Right ventricle myocardium superior (tissue), 1 donor: ENCODE data around the gene CBLB. TPM values are rescaled to one million over a fixed set of nuclear protein-coding genes. Genes with fewer than 3 reads are reported as not detected.

ENCODE experiments used
- ATAC-seq: fragments of 200-7000 bp; cut with Tn5 transposase; one replicate; pipeline ENCODE4 v1.9.1; 2020; ENCODE audit warnings: mild to moderate bottlenecking; ENCODE audit not compliant: poor library complexity
- DNase-seq: peaks from one replicate; pipeline ENCODE4 v3.0.0-alpha.2; 2020
- intact Hi-C: fragments of 100-400 bp; cut with DNase I; formaldehyde crosslinking; loops from one replicate; pipeline ENCODE4 v1.11.2; 2022
- total RNA-seq: library from RNA; stranded (reverse); fragmentation: NEBNext Ultra II Directional; extraction: Animal tissue kit (Norgen Biotek cat#: 25700); gene quantifications from one replicate; pipeline ENCODE4 v1.2.1, GENCODE V29; 2021
- donor health status: DM: no; HTN: yes; CAD: no; lungs with severe emphysema.

The CBLB gene
- total RNA-seq, 1 donor from 2014 or later, result 56.7 TPM

DNA sequence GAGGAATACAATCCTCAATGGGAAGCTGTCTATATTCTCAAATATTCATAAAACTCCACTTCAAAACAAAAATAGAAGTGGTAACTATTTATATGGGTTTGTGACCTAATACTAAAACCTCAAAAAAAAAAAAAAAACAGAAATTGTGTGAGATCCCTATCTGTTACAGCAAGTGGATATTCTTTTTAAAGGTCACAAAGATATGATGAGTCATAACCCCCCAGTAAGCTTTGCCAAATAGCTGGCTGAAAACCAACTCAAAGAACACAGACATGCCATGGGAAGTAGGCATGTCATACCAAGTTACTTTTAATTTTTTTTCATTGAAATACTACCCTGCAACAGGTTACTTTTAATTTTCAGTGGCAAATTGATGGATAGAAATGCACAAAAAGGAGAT lies 62.5 kb downstream of the CBLB start:
- ATAC-seq (peak; percentile 54), DNase-seq (no peak)
- intact Hi-C loops, result no loop called here

DNA sequence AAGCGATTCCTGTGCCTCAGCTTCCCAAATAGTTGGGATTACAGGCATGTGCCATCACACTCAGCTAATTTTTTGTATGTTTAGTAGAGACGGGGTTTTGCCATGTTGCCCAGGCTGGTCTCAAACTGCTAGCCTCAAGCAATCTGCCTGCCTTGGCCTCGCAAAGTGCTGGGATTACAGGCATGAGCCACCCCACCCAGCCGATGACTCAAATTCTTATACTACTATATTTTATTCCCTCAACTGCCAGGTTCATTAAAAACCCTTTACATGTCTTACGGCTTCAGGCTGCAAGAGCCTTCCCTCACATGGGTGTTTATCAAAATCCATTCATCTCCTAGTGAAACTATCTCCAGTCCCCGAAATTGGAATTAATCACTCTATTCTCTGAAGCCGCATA lies 63.4 kb downstream of the CBLB start:
- ATAC-seq (no peak), DNase-seq (no peak)
- intact Hi-C loops, result no loop called here

DNA sequence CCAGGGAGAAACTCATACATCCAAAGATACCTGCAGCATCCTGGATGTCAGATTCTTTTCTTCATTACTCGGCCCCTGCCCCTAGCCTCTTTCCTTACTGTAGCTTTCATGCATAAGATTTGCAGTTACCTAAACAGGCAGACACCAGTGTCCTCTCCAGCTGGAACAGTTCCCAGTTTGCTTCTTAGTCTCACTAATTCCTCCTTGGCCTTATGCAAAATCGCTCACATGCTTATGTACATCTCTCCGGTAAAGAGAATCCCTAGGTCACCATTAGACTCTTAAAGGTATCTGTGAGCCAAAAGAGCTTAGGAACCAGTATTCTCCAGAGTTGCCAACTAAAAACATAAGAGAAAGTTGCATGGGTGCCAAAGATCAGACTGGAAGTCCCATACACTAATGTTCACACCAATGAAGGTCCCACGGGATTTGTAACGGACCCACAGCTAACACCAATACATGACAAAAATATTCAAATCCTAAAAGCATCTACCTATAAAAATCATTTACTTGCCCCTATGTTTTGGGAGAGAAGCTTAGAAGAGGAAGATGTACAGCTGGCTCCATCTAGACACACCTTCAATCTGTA lies 66.6 kb downstream of the CBLB start:
- no peak for DNase-seq
- ATAC-seq, result peak; percentile 33
- intact Hi-C loops, result no loop called here

DNA sequence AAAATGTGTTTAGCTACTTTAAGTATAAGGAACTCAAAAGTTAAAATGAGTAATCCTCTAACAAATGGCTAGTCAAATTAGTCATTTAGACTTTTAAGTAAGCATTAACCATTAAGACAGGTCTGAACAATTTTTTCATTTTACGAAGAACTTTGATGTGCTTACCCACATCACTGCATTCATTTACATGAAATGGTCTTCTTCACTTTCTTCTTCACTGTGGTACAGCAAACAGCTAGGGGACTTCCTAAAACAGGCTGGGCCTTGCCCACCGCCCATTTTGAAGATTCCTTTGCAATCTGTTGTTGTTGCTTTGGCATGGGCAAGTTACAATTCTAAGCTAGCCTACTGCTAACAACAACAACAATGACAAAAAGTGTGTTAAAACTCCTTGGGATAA lies 67.4 kb downstream of the CBLB start:
- ATAC-seq (no peak), DNase-seq (no peak)
- intact Hi-C loops, result no loop called here

DNA sequence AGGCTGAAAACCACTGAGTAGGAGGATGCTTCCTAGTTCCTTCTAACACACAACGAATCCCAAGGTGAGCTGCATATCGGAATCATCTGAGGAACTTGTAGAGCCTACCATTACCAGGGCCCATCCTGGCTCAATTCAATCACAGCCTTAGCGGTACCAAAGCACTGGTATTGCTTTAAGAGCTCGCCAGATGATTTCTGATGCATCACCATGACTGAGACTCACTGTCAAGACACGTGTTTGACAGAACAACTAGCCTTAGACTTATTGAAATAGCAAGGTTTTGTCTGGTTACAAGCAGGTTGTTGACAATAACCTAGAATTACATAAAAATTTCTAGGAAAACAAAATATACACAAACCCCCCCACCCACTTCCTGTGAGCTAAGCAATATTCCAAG lies 68.5 kb downstream of the CBLB start:
- ATAC-seq, result no peak
- DNase-seq, result no peak
- intact Hi-C loops, result no loop called here

DNA sequence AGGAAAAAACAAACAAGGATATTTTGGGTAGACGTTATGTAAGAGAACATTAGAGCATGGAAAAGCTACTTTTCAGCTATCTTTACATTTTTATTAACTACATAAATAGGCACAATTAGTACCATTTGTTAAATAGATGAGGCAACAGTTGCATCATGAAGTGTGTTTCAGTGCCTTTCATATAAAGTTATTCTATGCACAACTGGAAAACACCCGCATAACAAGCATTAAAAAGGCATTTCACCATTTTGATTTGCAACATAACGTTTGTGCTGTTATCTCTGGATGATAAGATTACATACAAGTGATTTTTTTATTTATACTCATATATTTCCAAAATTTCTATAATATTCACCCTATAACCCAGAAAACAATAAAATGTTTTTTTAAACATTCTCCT lies 69.5 kb downstream of the CBLB start:
- intact Hi-C loops, result no loop called here
- ATAC-seq, result no peak
- no peak for DNase-seq

DNA sequence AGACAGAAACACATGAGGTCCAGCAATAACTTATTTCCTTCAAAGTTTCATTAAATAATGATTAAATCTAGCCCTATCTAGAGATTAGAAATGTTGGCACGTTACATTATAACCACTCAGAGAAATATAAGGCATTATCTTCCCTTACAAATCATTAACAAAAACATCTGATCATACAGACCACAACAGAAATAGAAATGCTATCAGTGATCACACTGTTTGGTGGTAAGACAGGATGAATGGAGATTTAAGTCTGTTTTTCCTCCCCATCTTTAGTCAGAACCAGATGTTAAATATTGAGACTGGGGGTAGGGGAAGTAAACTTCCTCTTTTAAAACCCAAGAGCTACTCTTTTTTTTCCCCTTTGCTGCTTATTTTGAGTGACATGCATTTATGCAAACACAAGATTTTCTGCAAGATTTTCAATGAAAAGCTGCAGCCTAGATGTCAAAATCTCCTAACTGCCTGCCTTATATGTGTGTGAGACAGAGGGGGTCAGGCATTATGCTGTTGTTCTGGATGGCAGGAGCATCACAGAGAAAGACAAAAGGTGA lies 70.4 kb downstream of the CBLB start:
- ATAC-seq, result no peak
- no peak for DNase-seq
- intact Hi-C loops, result no loop called here

DNA sequence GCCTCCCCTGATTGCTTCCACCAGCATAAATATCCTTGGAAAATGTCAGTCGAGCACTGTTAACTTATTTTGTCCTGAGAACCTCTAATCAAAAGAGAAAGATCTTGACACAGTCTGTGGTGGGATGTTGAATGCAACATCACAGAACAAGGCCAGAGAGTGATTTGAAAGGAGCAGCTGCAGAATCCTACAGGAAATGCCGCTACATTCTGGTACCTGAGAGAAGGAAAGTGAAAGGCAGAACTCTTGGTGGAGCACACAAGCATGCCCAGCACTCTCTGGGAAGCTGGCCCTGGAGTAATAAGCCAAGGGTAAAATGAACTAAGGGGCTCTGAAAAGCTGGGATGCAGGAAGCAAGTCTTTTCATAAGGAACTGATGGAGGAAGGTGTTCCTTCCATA lies 75.8 kb downstream of the CBLB start:
- intact Hi-C loops, result no loop called here
- no peak for DNase-seq
- no peak for ATAC-seq

DNA sequence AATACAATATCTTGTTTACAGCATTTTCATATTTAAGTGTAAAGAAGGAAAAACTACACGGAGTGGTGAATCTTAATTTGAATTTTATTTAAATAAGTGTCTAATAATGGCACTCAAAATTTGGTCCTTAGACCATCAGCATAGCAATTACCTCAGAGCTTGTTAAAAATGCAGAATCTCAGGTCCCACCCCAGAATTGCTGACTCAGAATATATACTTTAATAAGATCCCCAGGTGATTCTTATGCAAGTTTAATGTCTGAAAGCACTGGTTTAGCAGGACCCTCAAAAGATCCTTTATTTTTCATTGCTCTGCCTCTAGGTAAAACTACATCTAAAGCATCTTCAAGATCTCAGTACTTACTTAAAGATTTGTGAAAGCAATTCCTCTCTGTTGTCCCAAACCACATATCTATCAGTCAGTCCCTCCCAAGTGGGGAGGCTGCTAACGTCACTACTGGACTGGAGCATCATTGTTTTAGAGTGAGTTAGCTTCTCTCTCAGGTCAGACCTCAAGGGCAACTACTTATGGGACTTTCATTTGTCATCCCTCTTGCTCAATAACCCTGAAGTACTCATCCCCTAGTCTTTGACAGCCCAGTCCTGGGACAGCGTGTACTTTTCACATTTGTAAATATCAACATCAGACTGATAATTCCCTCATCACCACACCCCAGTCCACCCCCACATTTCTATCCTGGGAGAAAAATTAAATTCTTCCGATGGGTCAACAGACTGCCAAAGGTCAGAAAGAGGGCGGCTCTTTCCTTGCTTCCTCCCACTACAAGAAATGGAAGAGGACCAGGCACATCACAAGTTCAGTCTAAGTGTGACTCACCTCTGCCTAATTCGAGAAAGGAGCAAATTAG lies 76.7 kb downstream of the CBLB start:
- DNase-seq (peak; percentile 86), ATAC-seq (peak; percentile 86)
- intact Hi-C loops, result no loop called here

DNA sequence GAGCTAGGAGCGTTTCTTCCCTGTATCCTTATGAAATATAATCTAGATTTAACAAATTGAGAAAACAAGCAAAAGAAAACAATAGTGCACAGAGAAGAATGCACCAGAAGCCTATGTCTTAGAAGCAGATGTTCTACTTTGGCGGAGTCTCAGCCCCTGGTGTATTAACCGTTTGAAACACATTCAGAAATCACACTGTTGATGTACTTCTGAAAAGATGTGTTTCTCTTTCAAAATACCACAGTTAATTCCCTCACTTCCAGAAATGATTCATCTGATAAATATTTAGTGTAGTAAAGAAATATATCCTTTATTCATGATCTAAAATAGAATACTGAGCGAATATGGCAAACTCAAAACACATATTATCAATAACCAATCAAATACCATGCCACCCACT lies 77.7 kb downstream of the CBLB start:
- ATAC-seq (peak; percentile 35), DNase-seq (no peak)
- intact Hi-C loops, result no loop called here

DNA sequence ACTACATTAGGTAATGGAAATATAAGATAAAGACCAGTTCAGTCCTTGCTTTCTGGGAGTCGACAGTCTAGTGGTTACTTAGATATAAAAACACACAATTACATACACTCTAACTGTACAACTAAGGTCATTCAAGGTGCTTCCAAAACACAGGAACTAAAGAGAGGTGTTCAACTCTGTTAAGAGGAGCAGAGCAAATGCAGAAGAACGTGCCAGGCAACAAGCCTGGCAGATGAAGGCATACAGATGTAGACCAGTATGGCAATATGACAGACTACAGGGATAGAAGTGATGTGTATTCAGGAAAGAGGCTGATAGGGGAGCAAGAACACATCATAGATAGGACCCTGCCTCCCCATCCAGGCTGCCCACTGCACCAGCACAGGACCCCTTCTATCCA lies 78.3 kb downstream of the CBLB start:
- DNase-seq (peak; percentile 35), ATAC-seq (peak; percentile 34)
- intact Hi-C loops, result no loop called here

DNA sequence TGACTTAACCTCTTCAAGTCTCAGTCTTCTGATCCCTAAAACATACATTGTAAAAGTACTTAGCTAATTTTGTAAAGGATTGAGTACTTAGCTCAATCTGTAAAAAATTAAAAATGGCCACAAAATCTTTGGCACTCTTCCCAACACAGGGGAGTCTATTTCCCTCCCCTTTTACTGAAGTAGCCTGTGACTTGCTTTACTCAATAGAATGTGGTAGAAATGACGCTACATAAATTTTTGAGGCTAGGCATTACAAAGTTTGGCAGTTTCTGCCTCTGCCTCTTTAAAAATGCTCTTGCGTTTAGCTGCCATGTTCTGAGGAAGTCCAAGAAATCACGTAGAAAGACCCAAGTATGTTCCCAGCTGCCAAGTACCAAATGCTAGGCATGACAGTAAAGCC lies 80.2 kb downstream of the CBLB start:
- DNase-seq (no peak), ATAC-seq (no peak)
- intact Hi-C loops, result loop anchor here (10.0 kb wide), 1 partner anchor 76 kb away; the partner anchor contains the start of gene CBLB

DNA sequence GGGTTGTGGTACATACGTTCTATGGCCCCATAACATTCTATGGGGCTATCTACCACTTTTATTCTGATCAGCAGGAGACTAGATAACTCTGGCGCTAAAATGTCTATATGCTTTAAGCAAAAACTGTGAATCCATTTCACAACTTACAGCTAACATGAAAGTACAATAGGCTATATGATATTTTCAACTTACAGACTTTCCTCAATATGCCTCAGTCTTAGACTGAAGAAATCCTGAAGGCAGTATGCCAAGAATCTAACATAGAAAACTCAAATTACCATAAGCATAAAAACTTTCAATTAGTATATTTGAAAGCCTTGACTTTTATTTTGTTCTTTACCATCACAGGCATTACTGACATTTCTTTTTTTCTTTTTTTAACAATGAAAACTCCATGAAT lies 81.4 kb downstream of the CBLB start:
- DNase-seq, result no peak
- ATAC-seq, result no peak
- intact Hi-C loops, result loop anchor here (10.0 kb wide), 1 partner anchor 77 kb away; the partner anchor contains the start of gene CBLB

DNA sequence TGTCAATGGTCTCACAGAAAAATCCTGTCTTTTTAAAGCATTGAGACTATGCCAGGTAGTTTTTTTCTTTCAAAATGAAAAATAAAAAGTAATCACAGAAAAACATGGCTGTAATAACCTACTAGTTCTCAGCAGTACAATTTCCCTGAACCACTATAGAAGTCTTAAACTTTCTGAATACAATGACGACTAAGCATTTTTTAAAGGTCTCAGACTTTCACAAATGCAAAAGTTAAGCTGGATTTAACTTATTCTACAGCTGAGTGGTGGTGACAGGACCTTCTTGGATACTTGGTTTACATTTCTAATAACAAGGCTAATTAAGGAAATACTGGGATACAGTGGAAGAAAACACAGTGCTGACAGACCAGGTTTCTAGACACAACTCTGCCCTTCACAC lies 81.8 kb downstream of the CBLB start:
- no peak for ATAC-seq
- no peak for DNase-seq
- intact Hi-C loops, result loop anchor here (10.0 kb wide), 1 partner anchor 78 kb away; the partner anchor contains the start of gene CBLB

DNA sequence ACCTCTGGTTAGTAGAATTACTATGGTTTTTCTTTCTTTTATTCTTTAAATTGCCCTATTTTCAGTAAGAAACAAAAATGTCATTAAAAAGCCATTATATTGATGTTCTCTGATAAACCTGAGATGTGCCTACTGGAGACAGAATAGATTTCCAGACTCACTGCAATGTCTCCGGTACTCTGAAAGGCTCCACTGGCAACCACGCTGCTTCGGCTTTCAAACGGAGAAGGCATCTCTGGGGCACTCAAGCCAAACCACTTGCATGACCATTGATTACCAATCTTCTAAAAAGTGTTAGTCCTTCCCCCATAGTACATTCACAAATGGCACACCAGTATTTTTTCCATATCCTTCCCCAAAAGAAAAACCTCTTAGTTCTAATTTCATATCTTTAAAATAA lies 82.6 kb downstream of the CBLB start:
- DNase-seq, result no peak
- peak; percentile 35 for ATAC-seq
- intact Hi-C loops, result loop anchor here (10.0 kb wide), 1 partner anchor 79 kb away; the partner anchor contains the start of gene CBLB

DNA sequence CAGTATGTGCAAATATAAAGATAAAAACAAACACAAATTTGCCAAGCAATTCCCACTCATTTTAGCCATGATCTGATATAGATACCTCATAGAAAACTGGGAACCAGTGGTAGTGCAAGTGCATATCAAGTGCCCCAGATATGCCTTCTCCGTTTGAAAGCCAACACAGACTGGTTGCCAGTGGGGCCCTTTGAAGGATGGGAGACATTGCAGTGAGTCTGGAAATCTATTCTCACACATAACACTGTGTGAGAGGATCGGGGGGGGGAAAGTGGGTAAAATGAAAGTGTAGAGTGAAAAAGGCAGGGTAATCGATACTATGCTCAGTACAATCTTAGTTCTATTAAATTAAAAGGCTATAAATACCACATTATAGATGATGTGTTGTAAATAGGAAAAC lies 83.0 kb downstream of the CBLB start:
- DNase-seq (peak; percentile 38), ATAC-seq (peak; percentile 51)
- intact Hi-C loops, result loop anchor here (10.0 kb wide), 1 partner anchor 79 kb away; the partner anchor contains the start of gene CBLB

DNA sequence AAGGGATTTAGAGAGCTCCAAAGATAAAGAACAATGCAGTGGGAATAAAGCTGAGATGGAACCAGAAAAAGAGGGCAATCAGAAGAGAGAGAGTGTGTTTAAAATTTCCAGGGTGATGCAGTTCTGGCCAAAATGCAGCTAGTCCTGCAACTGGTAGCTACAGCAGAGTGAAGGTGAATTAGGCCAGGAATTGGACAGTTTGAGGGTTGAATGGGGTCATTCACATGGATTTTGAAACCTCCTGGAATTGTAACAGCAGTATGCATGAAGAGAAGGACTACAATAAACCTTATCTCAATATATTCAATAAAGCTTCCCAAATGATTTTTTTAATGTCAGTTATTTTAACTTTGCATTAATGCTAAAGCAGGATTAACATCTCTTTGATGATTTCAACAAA lies 85.2 kb downstream of the CBLB start:
- no peak for DNase-seq
- intact Hi-C loops, result loop anchor here (10.0 kb wide), 1 partner anchor 81 kb away; the partner anchor contains the start of gene CBLB
- ATAC-seq, result no peak

DNA sequence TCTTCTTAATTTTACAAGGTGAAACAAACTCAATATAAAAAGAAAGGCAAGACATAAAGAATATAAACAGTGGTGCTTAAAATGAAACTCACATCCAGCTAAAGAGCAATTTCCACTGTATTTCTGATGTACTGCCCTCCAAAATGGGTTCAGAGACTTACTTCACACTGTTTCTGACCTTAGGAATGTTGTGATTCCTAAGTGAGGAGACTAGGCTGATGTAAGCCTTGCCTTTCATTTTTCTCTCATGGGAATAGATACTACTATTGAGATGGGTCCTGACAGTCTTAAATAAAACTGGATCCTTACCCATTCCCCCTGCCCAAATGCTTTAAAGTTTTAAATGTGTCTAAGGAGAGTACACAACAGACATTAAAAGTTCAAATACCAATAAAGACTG lies 86.9 kb downstream of the CBLB start:
- intact Hi-C loops, result loop anchor here (10.0 kb wide), 1 partner anchor 83 kb away; the partner anchor contains the start of gene CBLB
- no peak for ATAC-seq
- no peak for DNase-seq

DNA sequence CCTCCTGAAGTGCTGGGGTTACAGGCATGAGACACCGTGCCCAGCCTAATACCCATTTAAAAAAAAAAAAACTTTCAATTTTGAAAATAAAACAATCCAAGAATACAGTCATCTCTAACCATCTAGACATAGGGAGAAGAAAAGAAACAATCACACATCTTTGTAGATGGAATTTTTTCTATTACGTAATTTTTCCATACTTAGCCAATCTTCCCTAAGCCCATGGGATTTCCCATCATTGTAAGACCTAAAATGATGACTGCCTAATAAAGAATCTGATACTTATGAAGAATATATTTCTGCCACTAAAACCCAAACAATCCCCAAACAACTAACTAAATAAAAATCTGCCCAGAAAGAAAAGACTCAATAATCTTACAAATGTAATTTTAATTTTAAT lies 88.7 kb downstream of the CBLB start:
- intact Hi-C loops, result loop anchor here (10.0 kb wide), 1 partner anchor 85 kb away; the partner anchor contains the start of gene CBLB
- DNase-seq (no peak), ATAC-seq (no peak)

DNA sequence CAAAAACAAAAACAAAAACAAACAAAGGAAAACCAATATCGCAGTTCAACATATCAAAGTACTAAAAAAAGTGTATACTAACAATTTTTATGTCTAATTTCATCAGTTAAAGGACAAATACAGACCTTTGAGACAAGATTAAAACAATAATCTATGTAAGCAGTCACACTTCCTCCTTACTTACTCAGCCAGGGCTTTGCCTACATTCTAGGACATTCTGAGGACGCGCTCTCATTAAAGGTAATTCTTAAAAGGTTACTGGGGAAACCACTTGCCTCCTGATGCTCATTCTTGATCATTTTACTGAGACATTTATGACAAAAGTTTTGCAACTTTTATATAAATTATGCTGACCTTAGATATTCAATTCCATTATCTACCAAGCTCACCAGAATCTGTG lies 93.4 kb downstream of the CBLB start:
- intact Hi-C loops, result no loop called here
- no peak for DNase-seq
- ATAC-seq, result no peak
